ENCODE results near the gene PAM.

DNA sequence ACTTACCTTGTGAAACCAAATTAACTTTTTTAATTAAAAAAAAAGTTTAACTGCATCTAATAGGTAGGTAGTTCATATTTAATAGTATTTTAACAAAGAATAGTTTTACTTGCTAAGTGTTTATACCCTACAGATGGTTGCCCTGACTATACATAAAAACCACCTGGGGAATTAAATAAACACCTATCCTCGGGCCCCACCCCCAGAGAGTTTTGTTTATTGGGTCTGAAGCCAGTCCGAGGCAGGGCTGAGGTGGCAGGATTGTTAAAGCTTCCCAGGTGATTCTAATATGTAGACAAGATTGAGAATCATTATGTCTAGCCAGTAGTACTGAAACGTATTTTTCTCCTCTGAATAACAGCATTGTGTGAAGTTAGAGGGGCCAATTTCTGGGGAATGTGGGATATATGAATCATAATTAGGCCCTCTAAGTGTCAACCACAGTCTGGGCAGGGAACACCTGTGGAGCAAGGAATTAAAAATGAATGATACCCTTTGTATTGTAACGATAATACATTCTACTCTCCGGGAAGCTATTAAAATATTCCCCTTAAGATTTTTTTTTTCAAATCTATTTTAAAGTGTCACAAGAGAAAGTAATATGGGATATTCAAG lies 5.6 kb upstream of the PAM start:
- TF ChIP-seq EZH2 (IDR thresholded peaks at IDR 0.05; ENCODE audit: borderline replicate concordance, insufficient read depth, low read length, poor library complexity, severe bottlenecking): no peak
- no peak for TF ChIP-seq CTCF (IDR thresholded peaks at IDR 0.05; ENCODE audit: poor library complexity, severe bottlenecking)
- no peak for TF ChIP-seq REST (IDR thresholded peaks at IDR 0.05; ENCODE audit: borderline replicate concordance)
- no peak for TF ChIP-seq MXI1 (conservative IDR thresholded peaks at IDR 0.05; ENCODE audit: poor library complexity, severe bottlenecking)
- TF ChIP-seq EP300 (conservative IDR thresholded peaks at IDR 0.05; ENCODE audit: poor library complexity, severe bottlenecking): no peak
- TF ChIP-seq POLR2AphosphoS5 (IDR thresholded peaks at IDR 0.05): no peak
- no peak for TF ChIP-seq RAD21 (conservative IDR thresholded peaks at IDR 0.05)

Data from neural cell (in vitro differentiated cells).